ENCODE data around the gene OR5AN1. TPM values are rescaled to one million over a fixed set of nuclear protein-coding genes. Genes with fewer than 3 reads are reported as not detected.
"Not testable (repeated sequence)": the region's sequence is repeated elsewhere in the genome, so short reads cannot be mapped to it uniquely, and the experiment has no call there.

Gene OR5AN1
- total RNA-seq, 1 donor from 2014 or later = not detected

GRCh38 chr11:59358020-59358419 lies 675 bp upstream of the OR5AN1 start:
- DNase-seq (ENCODE audit: low read depth) = no peak
- no peak overlapping the region for H3K4me3 ChIP-seq (ENCODE audit: low read depth, low read length)
- TF ChIP-seq CTCF (conservative IDR thresholded peaks at IDR 0.05; ENCODE audit: low read depth, low read length) = no peak

- H3K4me3 ChIP-seq (ENCODE audit: low read depth, low read length) = no peak overlapping the region
- no peak for TF ChIP-seq CTCF (conservative IDR thresholded peaks at IDR 0.05; ENCODE audit: low read depth, low read length)
- no peak for DNase-seq (ENCODE audit: low read depth)
Measured at GRCh38 chr11:59365232-59366018, 6.7 kb downstream of the OR5AN1 start.

GRCh38 chr11:59368238-59369022 lies 9.7 kb downstream of the OR5AN1 start:
- no peak overlapping the region for H3K4me3 ChIP-seq (ENCODE audit: low read depth, low read length)
- DNase-seq (ENCODE audit: low read depth) = no peak
- TF ChIP-seq CTCF (conservative IDR thresholded peaks at IDR 0.05; ENCODE audit: low read depth, low read length) = no peak

GRCh38 chr11:59372324-59372723 lies 13.6 kb downstream of the OR5AN1 start:
- not testable (repeated sequence) for DNase-seq (ENCODE audit: low read depth); H3K4me3 ChIP-seq (ENCODE audit: low read depth, low read length)

GRCh38 chr11:59380263-59381059 lies 21.8 kb downstream of the OR5AN1 start:
- H3K4me3 ChIP-seq (ENCODE audit: low read depth, low read length) = no peak overlapping the region
- no peak for TF ChIP-seq CTCF (conservative IDR thresholded peaks at IDR 0.05; ENCODE audit: low read depth, low read length)
- DNase-seq (ENCODE audit: low read depth) = no peak

GRCh38 chr11:59394186-59394585 lies 35.5 kb downstream of the OR5AN1 start:
- TF ChIP-seq CTCF (conservative IDR thresholded peaks at IDR 0.05; ENCODE audit: low read depth, low read length) = no peak
- no peak for DNase-seq (ENCODE audit: low read depth)
- no peak overlapping the region for H3K4me3 ChIP-seq (ENCODE audit: low read depth, low read length)

Measured in epithelial cell of proximal tubule (primary cell).